Body of pancreas (tissue), 4 donors: ENCODE data around the gene BCL11B. TPM values are rescaled to one million over a fixed set of nuclear protein-coding genes. Genes with fewer than 3 reads are reported as not detected.

Experiments
- ATAC-seq: fragments of 150-250 bp; one replicate; pipeline ENCODE4 v1.9.1; 2016
- DNase-seq, 4 donors: peaks; one replicate each; pipeline ENCODE4 v3.0.0-alpha.2; 2019
- H3K27ac ChIP-seq, 4 donors: fragments of 200-600 bp; sonication (generic); 1 replicate in 3 of 4; 2 replicates in 1 of 4; pipeline versions ENCODE4 v1.5.1 to v1.6.1; 2016 to 2019; ENCODE audit warnings: mild to moderate bottlenecking in 1 of 4, mixed read lengths in 1 of 4, moderate library complexity in 1 of 4
- H3K27me3 ChIP-seq, 2 donors: fragments of 200-600 bp; sonication (generic); one replicate each; pipeline ENCODE4 v1.6.0; 2016; ENCODE audit warnings: mild to moderate bottlenecking in 1 of 2
- H3K36me3 ChIP-seq, 2 donors: fragments of 200-600 bp; sonication (generic); replicated peaks in 1 of 2; 2 replicates each; pipeline ENCODE4 v1.5.1; 2016; ENCODE audit warnings: low read depth in 2 of 2; ENCODE audit not compliant: insufficient read depth in 1 of 2
- H3K4me1 ChIP-seq: fragments of 200-600 bp; sonication (generic); one replicate; pipeline ENCODE4 v1.6.0; 2016
- H3K4me3 ChIP-seq, 2 donors: fragments of 200-600 bp; sonication (generic); 1 replicate in 1 of 2; 2 replicates in 1 of 2; pipeline ENCODE4 v1.5.1; 2016 to 2019
- H3K9me3 ChIP-seq, 3 donors: fragments of 200-600 bp; sonication (generic); 1 replicate in 2 of 3; 2 replicates in 1 of 3; pipeline ENCODE4 v1.5.1; 2016
- POLR2A ChIP-seq, 3 donors: fragments of 450-650 bp; IDR thresholded peaks; one replicate each; pipeline ENCODE4 v1.6.1; 2016; ENCODE audit warnings: antibody characterized with exemption in 3 of 3, mild to moderate bottlenecking in 2 of 3
- WGBS, 2 donors: methylation state at CpG; one replicate each; pipeline ENCODE4 v1.1.5; 2017; 5-methylcytosine and 5-hydroxymethylcytosine counted together
- intact Hi-C: fragments of 100-400 bp; cut with DNase I; formaldehyde crosslinking; loops from one replicate; pipeline ENCODE4 v1.15.1; 2023
- total RNA-seq, 2 donors: library from RNA; depleted of rRNA; stranded (reverse); fragments of >200 nt; gene quantifications; one replicate each; pipeline ENCODE4 v1.1.0, GENCODE V29; 2016
- TF ChIP-seq, protein P1 (sequence below), 7 experiments: fragments of 450-650 bp in 4 of 7; fragments of 200-600 bp in 3 of 7; sonication (generic) in 3 of 7; IDR thresholded peaks; one replicate each; pipeline ENCODE4 v1.5.1; 2016 to 2019; ENCODE audit warnings: antibody characterized with exemption in 7 of 7

BCL11B gene
- total RNA-seq, 2 donors from 2014 or later = 0.78 TPM; not detected in 1

- Histone ChIP-seq H3K4me1 (peaks cover 12% of the 10 kb centered on the region), H3K27ac (no peak overlapping the region), H3K9me3 (no peaks in the 10 kb centered on the region), H3K36me3 (no peaks in the 10 kb centered on the region), H3K4me3 (no peak overlapping the region), H3K27me3 (peaks cover 0 to 7% of the 10 kb centered on the region in 2 donors)
- DNase-seq = no peak
- no peak for ATAC-seq
- TF ChIP-seq, protein P1, sequence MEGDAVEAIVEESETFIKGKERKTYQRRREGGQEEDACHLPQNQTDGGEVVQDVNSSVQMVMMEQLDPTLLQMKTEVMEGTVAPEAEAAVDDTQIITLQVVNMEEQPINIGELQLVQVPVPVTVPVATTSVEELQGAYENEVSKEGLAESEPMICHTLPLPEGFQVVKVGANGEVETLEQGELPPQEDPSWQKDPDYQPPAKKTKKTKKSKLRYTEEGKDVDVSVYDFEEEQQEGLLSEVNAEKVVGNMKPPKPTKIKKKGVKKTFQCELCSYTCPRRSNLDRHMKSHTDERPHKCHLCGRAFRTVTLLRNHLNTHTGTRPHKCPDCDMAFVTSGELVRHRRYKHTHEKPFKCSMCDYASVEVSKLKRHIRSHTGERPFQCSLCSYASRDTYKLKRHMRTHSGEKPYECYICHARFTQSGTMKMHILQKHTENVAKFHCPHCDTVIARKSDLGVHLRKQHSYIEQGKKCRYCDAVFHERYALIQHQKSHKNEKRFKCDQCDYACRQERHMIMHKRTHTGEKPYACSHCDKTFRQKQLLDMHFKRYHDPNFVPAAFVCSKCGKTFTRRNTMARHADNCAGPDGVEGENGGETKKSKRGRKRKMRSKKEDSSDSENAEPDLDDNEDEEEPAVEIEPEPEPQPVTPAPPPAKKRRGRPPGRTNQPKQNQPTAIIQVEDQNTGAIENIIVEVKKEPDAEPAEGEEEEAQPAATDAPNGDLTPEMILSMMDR (IDR thresholded peaks at IDR 0.05) = no peak
- no peak for TF ChIP-seq POLR2A (IDR thresholded peaks at IDR 0.05)
- WGBS, 2 donors = 82% methylated on average over 6 of the region's 6 CpGs
- intact Hi-C loops = no loop called here
Observed at GRCh38 chr14:99249389-99249788, 22.6 kb downstream of the BCL11B start.

DNA sequence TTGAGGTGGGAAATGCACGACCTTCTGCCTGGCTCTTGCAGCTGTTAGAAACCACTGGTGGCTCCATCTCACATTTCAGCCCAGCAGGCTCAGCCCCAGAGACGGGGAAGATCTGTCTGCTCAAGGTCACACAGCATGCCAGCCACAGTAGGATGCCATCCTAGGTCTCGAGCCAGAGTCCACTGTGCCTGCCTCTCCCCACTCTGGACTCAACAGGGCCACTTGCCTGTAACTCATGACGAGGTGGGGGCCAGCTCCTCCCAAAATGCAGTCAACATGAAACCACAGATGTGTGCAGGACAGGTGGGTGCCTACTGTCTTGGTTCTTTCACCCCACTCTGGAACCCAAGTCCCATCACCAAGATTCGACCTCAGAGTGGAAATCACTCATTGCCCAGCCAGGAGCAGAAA lies 23.2 kb downstream of the BCL11B start:
- DNase-seq = no peak
- WGBS, 2 donors = 48 to 55% methylated on average over 5 of the region's 5 CpGs

GRCh38 chr14:99247772-99248171 lies 24.2 kb downstream of the BCL11B start:
- Histone ChIP-seq H3K27ac (no peak overlapping the region), H3K9me3 (no peaks in the 10 kb centered on the region), H3K4me3 (no peak overlapping the region), H3K4me1 (peaks cover 12% of the 10 kb centered on the region), H3K36me3 (no peaks in the 10 kb centered on the region), H3K27me3 (peaks cover 0 to 7% of the 10 kb centered on the region in 2 donors)
- WGBS, 2 donors = 67% methylated on average over 5 to 6 of the region's 6 CpGs
- no peak for ATAC-seq
- TF ChIP-seq, protein P1 (IDR thresholded peaks at IDR 0.05) = no peak
- TF ChIP-seq POLR2A (IDR thresholded peaks at IDR 0.05) = no peak
- no peak for DNase-seq
- intact Hi-C loops = no loop called here

More for the DNA sequence above, 23.2 kb downstream of the BCL11B start:
- H3K27me3 ChIP-seq = peaks cover 0 to 7% of the 10 kb centered on the region in 2 donors
- no peak for ATAC-seq
- H3K9me3 ChIP-seq = no peaks in the 10 kb centered on the region
- H3K27ac ChIP-seq = no peak overlapping the region
- no peak overlapping the region for H3K4me3 ChIP-seq
- intact Hi-C loops = no loop called here
- TF ChIP-seq POLR2A (IDR thresholded peaks at IDR 0.05) = no peak
- TF ChIP-seq, protein P1 (IDR thresholded peaks at IDR 0.05) = no peak
- no peaks in the 10 kb centered on the region for H3K36me3 ChIP-seq
- H3K4me1 ChIP-seq = peaks cover 12% of the 10 kb centered on the region

GRCh38 chr14:99247101-99247729 lies 24.8 kb downstream of the BCL11B start:
- DNase-seq (no peak), ATAC-seq (no peak)
- 56 to 61% methylated on average over 9 of the region's 9 CpGs for WGBS, 2 donors
- TF ChIP-seq, protein P1 (IDR thresholded peaks at IDR 0.05) = no peak
- no peak for TF ChIP-seq POLR2A (IDR thresholded peaks at IDR 0.05)
- intact Hi-C loops = no loop called here
- Histone ChIP-seq H3K36me3 (no peaks in the 10 kb centered on the region), H3K4me1 (peaks cover 12% of the 10 kb centered on the region), H3K9me3 (no peaks in the 10 kb centered on the region), H3K4me3 (no peak overlapping the region), H3K27me3 (peaks cover 0 to 7% of the 10 kb centered on the region in 2 donors), H3K27ac (no peak overlapping the region)

- Histone ChIP-seq H3K4me1 (peaks cover 12% of the 10 kb centered on the region), H3K27me3 (peaks cover 0 to 7% of the 10 kb centered on the region in 2 donors), H3K36me3 (no peaks in the 10 kb centered on the region), H3K4me3 (no peak overlapping the region), H3K27ac (no peak overlapping the region), H3K9me3 (no peaks in the 10 kb centered on the region)
- ATAC-seq (no peak), DNase-seq (no peak)
- intact Hi-C loops = no loop called here
- WGBS, 2 donors = 24 to 29% methylated on average over 36 to 40 of the region's 40 CpGs
- TF ChIP-seq, protein P1 (IDR thresholded peaks at IDR 0.05) = no peak
- no peak for TF ChIP-seq POLR2A (IDR thresholded peaks at IDR 0.05)
Observed at GRCh38 chr14:99246536-99247097, 25.4 kb downstream of the BCL11B start.
